ENCODE data around the gene GOLGA6L1. TPM values are rescaled to one million over a fixed set of nuclear protein-coding genes. Genes with fewer than 3 reads are reported as not detected.
"Not testable (repeated sequence)": the region's sequence is repeated elsewhere in the genome, so short reads cannot be mapped to it uniquely, and the experiment has no call there.

The GOLGA6L1 gene, protein sequence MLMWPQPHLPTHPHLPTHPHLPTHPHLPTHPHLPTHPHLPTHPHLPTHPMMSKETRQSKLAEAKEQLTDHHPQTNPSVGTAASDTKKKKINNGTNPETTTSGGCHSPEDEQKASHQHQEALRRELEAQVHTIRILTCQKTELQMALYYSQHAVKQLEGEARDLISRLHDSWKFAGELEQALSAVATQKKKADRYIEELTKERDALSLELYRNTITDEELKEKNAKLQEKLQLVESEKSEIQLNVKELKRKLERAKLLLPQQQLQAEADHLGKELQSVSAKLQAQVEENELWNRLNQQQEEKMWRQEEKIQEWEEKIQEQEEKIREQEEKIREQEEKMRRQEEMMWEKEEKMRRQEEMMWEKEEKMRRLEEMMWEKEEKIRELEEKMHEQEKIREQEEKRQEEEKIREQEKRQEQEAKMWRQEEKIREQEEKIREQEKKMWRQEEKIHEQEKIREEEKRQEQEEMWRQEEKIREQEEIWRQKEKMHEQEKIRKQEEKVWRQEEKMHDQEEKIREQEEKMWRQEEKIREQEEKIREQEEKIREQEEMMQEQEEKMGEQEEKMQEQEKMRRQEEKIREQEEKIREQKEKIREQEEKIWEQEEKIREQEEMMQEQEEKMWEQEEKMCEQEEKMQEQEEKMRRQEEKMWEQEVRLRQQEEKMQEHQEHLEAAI
- total RNA-seq, result not detected
- not detected for polyA plus RNA-seq
- total RNA-seq, result 0 reads per million in 6 experiments

DNA sequence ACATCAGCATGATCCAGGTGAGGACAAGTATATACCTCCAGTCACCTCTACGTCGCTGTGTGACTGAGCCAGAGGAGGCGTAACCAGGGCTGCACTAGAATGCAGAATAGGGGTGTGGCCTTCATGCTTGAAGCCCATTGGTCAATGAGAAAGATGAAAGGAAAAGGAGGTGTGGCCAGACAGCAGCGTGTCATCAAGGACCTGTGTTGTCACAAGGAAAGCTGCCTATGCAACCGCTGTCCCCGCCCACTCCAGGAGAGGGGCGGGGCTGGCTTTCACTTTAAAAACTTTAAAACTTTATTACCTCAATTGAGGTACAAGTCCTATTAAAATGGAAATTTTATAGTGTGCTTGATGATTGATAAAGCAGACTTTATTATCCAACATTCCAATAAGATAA is at the start of gene GOLGA6L1:
Gene GOLGA6L1 (minus strand): TSS at position 101 of the 400 bp plus-strand sequence. CDS start 91 bp downstream, at position 10.
- ATAC-seq, DNase-seq, H3K36me3 Mint-ChIP-seq, H3K9me3 Mint-ChIP-seq, POLR2A ChIA-PET, H3K4me3 Mint-ChIP-seq, H3K27me3 Mint-ChIP-seq, H3K4me1 Mint-ChIP-seq, H3K27ac Mint-ChIP-seq: not testable (repeated sequence)

DNA sequence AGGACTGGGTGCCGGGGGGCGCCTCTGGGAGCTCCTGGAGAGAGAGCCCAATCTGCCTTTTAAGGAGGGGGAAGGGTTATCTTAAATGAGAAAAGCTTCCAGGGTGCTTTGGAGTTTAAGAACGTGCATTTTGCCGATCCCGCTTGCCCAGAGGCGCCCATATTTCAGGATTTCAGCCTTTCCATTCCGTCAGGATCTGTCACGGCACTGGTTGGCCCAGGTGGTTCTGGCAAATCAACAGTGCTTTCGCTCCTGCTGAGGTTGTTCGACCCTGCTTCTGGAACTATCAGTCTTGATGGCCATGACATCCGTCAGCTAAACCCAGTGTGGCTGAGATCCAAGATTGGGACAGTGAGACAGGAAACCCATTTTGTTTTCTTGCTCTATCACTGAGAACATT is 44.6 kb upstream of the GOLGA6L1 start:
- H3K27me3 Mint-ChIP-seq, POLR2A ChIA-PET, H3K9me3 Mint-ChIP-seq, H3K4me3 Mint-ChIP-seq, H3K4me1 Mint-ChIP-seq, ATAC-seq, H3K36me3 Mint-ChIP-seq, H3K27ac Mint-ChIP-seq: not testable (repeated sequence)
- DNase-seq, result peak in 1 of 10 donors; percentile 40

DNA sequence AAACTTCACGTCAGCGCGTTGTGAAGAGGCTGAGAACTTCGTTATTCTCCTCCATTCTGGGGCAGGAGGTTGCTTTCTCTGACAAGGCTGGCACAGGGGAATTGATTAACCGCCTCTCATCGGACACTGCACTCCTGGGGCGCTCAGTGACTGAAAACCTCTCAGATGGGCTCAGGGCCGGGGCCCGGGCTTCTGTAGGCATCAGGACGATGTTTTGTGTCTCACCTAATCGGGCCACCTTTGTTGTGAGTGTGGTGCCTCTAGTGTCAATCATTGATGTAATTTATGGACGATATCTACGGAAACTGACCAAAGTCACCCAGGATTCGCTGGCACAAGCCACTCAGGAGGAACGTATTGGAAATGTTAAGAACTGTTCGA is 43.9 kb upstream of the GOLGA6L1 start:
- POLR2A ChIA-PET, H3K27me3 Mint-ChIP-seq, H3K4me1 Mint-ChIP-seq, H3K36me3 Mint-ChIP-seq, H3K9me3 Mint-ChIP-seq, ATAC-seq, H3K27ac Mint-ChIP-seq, H3K4me3 Mint-ChIP-seq: not testable (repeated sequence)
- peak in 1 of 10 donors; percentile 28 for DNase-seq

DNA sequence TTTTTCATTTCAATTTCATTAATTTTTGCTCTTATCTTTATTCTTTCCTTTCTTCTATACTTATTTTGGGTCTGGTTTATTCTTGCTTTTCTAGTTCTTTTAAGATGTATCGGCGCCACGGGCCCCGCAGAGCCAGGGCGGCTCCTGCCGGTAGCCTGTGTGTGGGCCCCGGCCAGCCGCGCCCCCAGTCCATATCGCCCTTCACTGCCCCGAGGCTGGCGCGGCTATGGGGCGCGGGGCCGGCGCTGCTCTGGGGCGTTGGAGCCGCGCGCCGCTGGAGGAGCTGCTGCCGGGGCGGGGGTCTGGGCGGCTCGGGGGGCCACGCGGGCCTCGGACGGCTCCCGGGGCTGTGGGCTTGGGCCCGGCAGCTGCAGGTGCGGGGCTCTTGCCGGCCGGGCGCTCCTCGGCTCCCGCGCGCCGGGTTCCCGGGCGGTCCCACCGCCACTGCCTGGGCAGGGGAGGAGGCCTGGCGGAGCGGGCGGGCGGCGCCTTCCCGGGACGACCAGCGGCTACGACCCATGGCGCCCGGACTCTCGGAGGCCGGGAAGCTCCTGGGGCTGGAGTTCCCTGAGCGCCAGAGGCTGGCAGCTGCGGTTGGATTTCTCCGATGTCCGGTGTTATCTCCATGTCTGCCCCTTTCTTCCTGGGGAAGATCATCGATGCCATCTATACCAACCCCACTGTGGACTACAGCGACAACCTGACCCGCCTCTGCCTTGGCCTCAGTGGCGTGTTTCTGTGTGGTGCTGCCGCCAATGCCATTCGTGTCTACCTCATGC is 43.3 kb upstream of the GOLGA6L1 start:
- H3K27me3 Mint-ChIP-seq, H3K27ac Mint-ChIP-seq, ATAC-seq, H3K4me1 Mint-ChIP-seq, H3K36me3 Mint-ChIP-seq, POLR2A ChIA-PET, H3K9me3 Mint-ChIP-seq, H3K4me3 Mint-ChIP-seq: not testable (repeated sequence)
- peak in 1 of 10 donors; percentile 60 for DNase-seq

DNA sequence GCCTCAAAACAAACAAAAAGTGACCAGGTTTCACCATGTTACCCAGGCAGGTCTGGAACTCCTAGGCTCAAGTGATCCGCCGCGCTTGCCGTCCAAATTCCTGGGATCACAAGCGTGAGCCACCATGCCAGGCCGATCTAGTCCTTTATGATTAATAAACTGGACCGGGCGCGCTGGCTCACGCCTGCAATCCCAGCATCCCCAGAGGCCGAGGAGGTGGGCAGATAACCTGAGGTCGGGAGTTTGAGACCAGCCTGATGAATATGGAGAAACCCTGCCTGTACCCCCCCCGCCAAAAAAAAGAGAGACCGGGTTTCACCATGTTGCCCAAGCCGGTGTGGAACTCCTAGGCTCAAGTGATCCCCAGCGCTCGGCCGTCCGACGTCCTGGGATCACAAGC is 40.1 kb upstream of the GOLGA6L1 start:
- POLR2A ChIA-PET, ATAC-seq, H3K36me3 Mint-ChIP-seq, H3K9me3 Mint-ChIP-seq, H3K27ac Mint-ChIP-seq, H3K4me3 Mint-ChIP-seq, H3K4me1 Mint-ChIP-seq, H3K27me3 Mint-ChIP-seq: not testable (repeated sequence)
- peak in 1 of 10 donors; percentile 37 for DNase-seq

DNA sequence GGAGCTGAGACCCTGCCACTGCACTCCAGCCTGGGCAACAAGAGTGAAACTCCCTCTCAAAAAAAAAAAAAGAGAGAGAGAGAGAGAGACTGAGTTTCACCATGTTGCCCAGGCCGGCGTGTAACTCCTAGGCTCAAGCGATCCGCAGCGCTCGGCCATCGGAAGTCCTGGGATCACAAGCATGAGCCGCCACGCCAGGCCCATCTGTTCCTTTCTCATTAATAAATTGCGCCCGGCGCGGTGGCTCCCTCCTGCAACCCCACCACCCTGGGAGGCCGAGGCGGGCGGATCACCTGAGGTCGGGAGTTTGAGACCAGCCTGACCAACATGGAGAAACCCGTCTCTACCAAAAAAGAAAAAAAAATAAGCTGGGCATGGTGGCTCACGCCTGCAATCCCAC is 39.0 kb upstream of the GOLGA6L1 start:
- H3K4me3 Mint-ChIP-seq, H3K27me3 Mint-ChIP-seq, H3K27ac Mint-ChIP-seq, H3K9me3 Mint-ChIP-seq, H3K4me1 Mint-ChIP-seq, H3K36me3 Mint-ChIP-seq, POLR2A ChIA-PET, ATAC-seq: not testable (repeated sequence)
- DNase-seq, result peak in 1 of 10 donors; percentile 35

DNA sequence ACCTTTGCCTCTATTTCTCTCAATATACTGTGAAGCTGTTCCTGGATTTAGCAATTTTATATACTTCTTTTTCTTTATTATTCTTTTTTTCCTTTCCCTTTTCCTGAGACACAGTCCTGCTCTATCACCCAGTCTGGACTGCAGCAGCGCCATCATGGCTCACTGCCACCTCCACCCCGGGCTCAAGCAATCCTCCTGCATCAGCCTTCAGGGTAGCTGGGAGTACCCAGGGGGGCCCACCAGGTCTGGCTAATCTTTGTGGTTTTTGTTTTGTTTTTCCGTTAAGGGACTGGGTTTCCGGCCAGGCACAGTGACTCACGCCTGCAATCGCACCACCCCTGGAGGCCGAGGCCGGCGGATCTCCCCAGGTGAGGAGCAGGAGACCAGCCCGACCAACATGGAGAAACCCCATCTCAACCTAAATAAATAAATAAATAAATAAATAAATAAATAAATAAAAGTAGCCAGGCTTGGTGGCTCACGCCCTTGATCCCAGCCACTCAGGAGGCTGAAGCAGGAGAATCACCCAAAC is 38.1 kb upstream of the GOLGA6L1 start:
- H3K9me3 Mint-ChIP-seq, POLR2A ChIA-PET, DNase-seq, H3K36me3 Mint-ChIP-seq, H3K27ac Mint-ChIP-seq, H3K27me3 Mint-ChIP-seq, H3K4me3 Mint-ChIP-seq, ATAC-seq, H3K4me1 Mint-ChIP-seq: not testable (repeated sequence)

DNA sequence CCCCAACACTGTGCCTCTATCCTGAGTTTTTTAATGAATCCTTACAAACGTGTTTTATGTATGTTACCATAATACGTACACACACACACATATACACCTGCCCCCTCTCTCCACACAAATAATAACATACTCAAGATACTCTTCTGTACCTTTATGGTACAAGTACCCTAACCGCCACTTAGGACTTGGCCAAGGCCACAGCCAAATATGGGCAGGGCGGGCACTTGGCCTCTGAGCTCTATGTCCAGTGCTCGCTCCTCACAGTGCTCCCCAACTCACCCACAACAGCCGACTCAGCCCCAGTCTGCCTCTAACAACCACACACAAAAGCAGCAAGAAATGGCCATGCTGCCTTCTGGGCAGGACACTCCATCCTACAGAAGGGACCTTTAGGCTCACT is 3.8 kb downstream of the GOLGA6L1 start:
- H3K4me1 Mint-ChIP-seq, H3K27ac Mint-ChIP-seq, ATAC-seq, H3K27me3 Mint-ChIP-seq, H3K4me3 Mint-ChIP-seq, H3K36me3 Mint-ChIP-seq, H3K9me3 Mint-ChIP-seq, POLR2A ChIA-PET: not testable (repeated sequence)
- peak in 1 of 10 donors; percentile 30 for DNase-seq

DNA sequence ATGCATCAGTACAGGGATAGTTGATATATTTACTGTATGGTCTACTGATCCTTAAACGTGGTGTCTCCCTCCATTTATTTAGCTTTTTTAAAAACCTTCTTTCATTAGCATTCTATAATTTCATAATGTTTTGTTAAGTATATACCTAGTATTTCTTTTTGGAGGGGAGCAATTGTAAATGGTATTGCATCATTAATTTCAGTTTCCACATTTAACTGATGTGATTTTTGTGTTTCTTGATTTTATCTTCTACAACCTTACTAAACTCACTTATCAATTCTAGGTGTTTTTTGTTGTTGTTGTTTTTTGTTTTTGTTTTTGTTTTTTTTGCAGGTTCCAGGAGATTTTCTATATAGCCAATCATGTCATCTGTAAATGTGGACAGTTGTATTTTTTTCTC is 18.4 kb downstream of the GOLGA6L1 start:
- H3K9me3 Mint-ChIP-seq, result peaks cover 0 to 9% (median 4%) of the 10 kb centered on the region in 9 donors
- no peak overlapping the region for H3K4me3 Mint-ChIP-seq
- no peak for ATAC-seq
- POLR2A ChIA-PET, result no interaction called here
- no peak overlapping the region for H3K27ac Mint-ChIP-seq
- no peaks in the 10 kb centered on the region for H3K4me1 Mint-ChIP-seq
- H3K36me3 Mint-ChIP-seq, result peaks cover 0 to 5% (median 1%) of the 10 kb centered on the region in 3 donors
- peaks cover 0 to 20% (median 10%) of the 10 kb centered on the region in 5 donors for H3K27me3 Mint-ChIP-seq
- no peak for DNase-seq

DNA sequence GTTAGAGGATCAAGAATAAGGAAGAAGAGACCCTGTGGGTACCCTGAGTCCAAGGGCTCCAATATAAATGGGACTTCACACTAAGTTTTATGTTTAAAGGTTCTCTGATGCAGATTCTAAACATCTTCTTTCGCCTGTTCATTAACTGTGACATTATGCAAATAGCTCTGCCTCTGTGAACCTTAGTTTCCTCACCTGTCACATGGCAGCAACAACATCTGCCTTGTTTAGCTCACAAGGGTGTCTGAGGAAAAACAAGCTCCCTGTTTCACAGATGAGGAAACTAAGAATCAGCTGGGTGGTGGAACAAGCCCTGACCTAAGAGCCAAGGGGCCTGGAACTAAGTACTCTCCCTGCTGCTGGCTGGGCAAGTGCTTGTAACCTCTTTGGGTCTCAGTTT is 40.8 kb downstream of the GOLGA6L1 start:
- H3K4me3 Mint-ChIP-seq, result no peak overlapping the region
- DNase-seq, result no peak
- no peaks in the 10 kb centered on the region for H3K36me3 Mint-ChIP-seq
- H3K4me1 Mint-ChIP-seq, result no peaks in the 10 kb centered on the region
- H3K27ac Mint-ChIP-seq, result peak overlapping the region in 1 of 10 donors; percentile 6
- H3K9me3 Mint-ChIP-seq, result peaks cover 0 to 2% (median 0%) of the 10 kb centered on the region in 9 donors
- H3K27me3 Mint-ChIP-seq, result peaks cover 12 to 20% (median 15%) of the 10 kb centered on the region in 5 donors
- POLR2A ChIA-PET, result no interaction called here
- no peak for ATAC-seq

DNA sequence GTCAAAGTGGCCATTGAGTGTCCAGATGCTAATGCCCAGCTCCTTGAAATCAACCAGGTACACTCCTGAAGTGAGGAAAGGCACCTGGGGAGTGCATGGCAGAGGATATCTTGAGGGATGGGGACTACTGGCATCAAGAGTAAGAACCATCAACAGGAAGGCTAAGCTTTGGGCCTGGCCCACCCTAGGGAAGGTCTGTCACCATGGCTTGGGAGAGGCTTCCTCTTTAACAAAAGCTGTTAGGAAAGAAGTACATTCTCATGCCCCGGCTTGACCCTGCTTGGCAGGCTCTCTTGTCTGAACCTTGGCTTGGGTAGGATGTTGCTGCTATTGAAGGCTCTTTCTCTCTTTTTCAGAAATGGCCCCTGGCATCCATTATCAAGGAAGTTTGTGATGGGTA is 53.5 kb downstream of the GOLGA6L1 start:
- no peak overlapping the region for H3K4me3 Mint-ChIP-seq
- H3K4me1 Mint-ChIP-seq, result no peaks in the 10 kb centered on the region
- no peak overlapping the region for H3K27ac Mint-ChIP-seq
- no peaks in the 10 kb centered on the region for H3K36me3 Mint-ChIP-seq
- H3K27me3 Mint-ChIP-seq, result peaks cover 0 to 4% (median 0%) of the 10 kb centered on the region in 5 donors
- ATAC-seq (no peak), DNase-seq (no peak)
- POLR2A ChIA-PET, result no interaction called here
- H3K9me3 Mint-ChIP-seq, result no peaks in the 10 kb centered on the region

DNA sequence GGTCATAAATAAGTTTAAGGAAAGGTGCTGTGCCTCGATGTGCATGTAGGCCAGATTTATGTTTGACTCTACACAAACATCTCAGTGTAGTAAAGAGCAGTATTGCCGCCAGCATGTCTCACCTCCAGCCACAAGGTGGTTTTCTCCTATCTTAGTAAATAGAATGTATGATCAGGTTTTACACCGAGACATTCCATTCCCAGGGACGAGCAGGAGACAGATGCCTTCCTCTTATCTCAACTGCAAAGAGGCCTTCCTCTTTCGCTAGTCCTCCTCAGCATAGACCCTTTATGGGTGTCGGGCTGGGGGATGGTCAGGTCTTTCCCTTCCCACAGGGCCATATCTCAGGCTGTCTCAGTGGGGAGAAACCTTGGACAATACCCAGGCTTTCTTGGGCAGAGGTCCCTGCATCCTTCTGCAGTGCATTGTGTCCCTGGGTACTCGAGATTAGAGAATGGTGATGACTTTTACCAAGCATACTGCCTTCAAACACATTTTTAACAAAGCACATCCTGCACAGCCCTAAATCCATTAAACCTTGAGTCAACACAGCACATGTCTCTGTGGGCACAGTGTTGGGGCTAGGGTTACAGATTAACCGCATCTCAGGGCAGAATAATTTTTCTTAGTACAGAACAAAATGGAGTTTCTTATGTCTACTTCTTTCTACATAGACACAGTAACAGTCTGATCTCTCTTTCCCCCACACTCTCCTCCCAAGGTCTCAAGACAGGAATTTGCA is 54.5 kb downstream of the GOLGA6L1 start:
- DNase-seq, H3K36me3 Mint-ChIP-seq, H3K4me3 Mint-ChIP-seq, H3K27me3 Mint-ChIP-seq, H3K4me1 Mint-ChIP-seq, H3K9me3 Mint-ChIP-seq, POLR2A ChIA-PET, ATAC-seq: not testable (repeated sequence)
- peak overlapping the region in 1 of 10 donors; percentile 43 for H3K27ac Mint-ChIP-seq

All from naive thymus-derived CD8-positive, alpha-beta T cell (primary cell).